WERI-Rb-1 (cell line): ENCODE results near the gene GAGE13.
"Not testable (repeated sequence)": the region's sequence is repeated elsewhere in the genome, so short reads cannot be mapped to it uniquely, and the experiment has no call there.

Experiments used
- DNase-seq: peaks from one replicate; pipeline ENCODE4 v3.0.0-alpha.2; 2020
- H3K27ac ChIP-seq: fragments of 250-450 bp; sonication (Bioruptor Pico); 2 replicates; pipeline ENCODE4 v1.5.1; 2020; ENCODE audit warnings: mild to moderate bottlenecking, moderate library complexity
- H3K27me3 ChIP-seq: fragments of 250-450 bp; sonication (Bioruptor Pico); 2 replicates; pipeline ENCODE4 v1.5.1; 2021; ENCODE audit warnings: mild to moderate bottlenecking, low read depth, moderate library complexity; ENCODE audit not compliant: insufficient read depth, severe bottlenecking
- H3K36me3 ChIP-seq: fragments of 250-450 bp; sonication (Bioruptor Pico); 2 replicates; pipeline ENCODE4 v1.5.1; 2020; ENCODE audit warnings: mild to moderate bottlenecking, moderate library complexity
- H3K4me3 ChIP-seq: 2 replicates; pipeline ENCODE4 v1.5.1; 2011; ENCODE audit warnings: low read depth, mild to moderate bottlenecking, control low read depth, low read length
- H3K9me3 ChIP-seq: fragments of 250-450 bp; sonication (Bioruptor Pico); 2 replicates; pipeline ENCODE4 v1.5.1; 2021; ENCODE audit warnings: mild to moderate bottlenecking, moderate library complexity; ENCODE audit not compliant: severe bottlenecking
- CTCF ChIP-seq: IDR thresholded peaks from 2 replicates; pipeline ENCODE4 v1.5.1; 2011; ENCODE audit warnings: low read depth, mild to moderate bottlenecking, control low read depth, inconsistent platforms, low read length

The GAGE13 gene

GRCh38 chrX:49308604-49309269 is 22.6 kb upstream of the GAGE13 start:
- Histone ChIP-seq H3K4me3 (no peak overlapping the region), H3K27me3 (peaks cover 71% of the 10 kb centered on the region)

GRCh38 chrX:49309401-49309981 is 21.9 kb upstream of the GAGE13 start:
- H3K9me3 ChIP-seq, result no peaks in the 10 kb centered on the region
- H3K27me3 ChIP-seq, result peaks cover 67% of the 10 kb centered on the region
- DNase-seq, result no peak
- H3K36me3 ChIP-seq, result no peaks in the 10 kb centered on the region
- no peak overlapping the region for H3K27ac ChIP-seq
- no peak overlapping the region for H3K4me3 ChIP-seq
- TF ChIP-seq CTCF, result no peak

More at GRCh38 chrX:49308604-49309269, 22.6 kb upstream of the GAGE13 start:
- Histone ChIP-seq H3K36me3 (no peaks in the 10 kb centered on the region), H3K9me3 (no peaks in the 10 kb centered on the region), H3K27ac (no peak overlapping the region)
- no peak for TF ChIP-seq CTCF
- DNase-seq, result no peak

- Histone ChIP-seq H3K27ac (no peak overlapping the region), H3K4me3 (no peak overlapping the region), H3K9me3 (no peaks in the 10 kb centered on the region), H3K27me3 (peaks cover 68% of the 10 kb centered on the region), H3K36me3 (no peaks in the 10 kb centered on the region)
- TF ChIP-seq CTCF, result no peak
- no peak for DNase-seq
Measured at GRCh38 chrX:49310371-49310770, 21.0 kb upstream of the GAGE13 start.

- Histone ChIP-seq H3K27ac (no peak overlapping the region), H3K36me3 (no peaks in the 10 kb centered on the region), H3K27me3 (peaks cover 75% of the 10 kb centered on the region), H3K9me3 (no peaks in the 10 kb centered on the region), H3K4me3 (no peak overlapping the region)
- TF ChIP-seq CTCF, result no peak
- no peak for DNase-seq
Measured at GRCh38 chrX:49312176-49312575, 19.2 kb upstream of the GAGE13 start.

- H3K27me3 ChIP-seq, result peaks cover 42% of the 10 kb centered on the region
- H3K36me3 ChIP-seq, result no peaks in the 10 kb centered on the region
- no peak for TF ChIP-seq CTCF
- no peak overlapping the region for H3K27ac ChIP-seq
- H3K4me3 ChIP-seq, result no peak overlapping the region
- no peak for DNase-seq
- H3K9me3 ChIP-seq, result no peaks in the 10 kb centered on the region
Measured at GRCh38 chrX:49316085-49316484, 15.3 kb upstream of the GAGE13 start.

GRCh38 chrX:49321737-49322136 is 9.6 kb upstream of the GAGE13 start, which contains the start of gene GAGE12J:
Gene GAGE12J, plus strand, starts transcription at chrX:49322037. Its CDS starts 1,157 bp downstream, at chrX:49323194.
- H3K27me3 ChIP-seq, H3K4me3 ChIP-seq, DNase-seq: not testable (repeated sequence)

GRCh38 chrX:49322266-49322665 is 9.1 kb upstream of the GAGE13 start:
- H3K36me3 ChIP-seq, H3K4me3 ChIP-seq, H3K9me3 ChIP-seq, H3K27me3 ChIP-seq, H3K27ac ChIP-seq, DNase-seq: not testable (repeated sequence)

More at GRCh38 chrX:49321737-49322136, 9.6 kb upstream of the GAGE13 start, which contains the start of gene GAGE12J:
- H3K36me3 ChIP-seq, H3K27ac ChIP-seq, H3K9me3 ChIP-seq: not testable (repeated sequence)

- H3K9me3 ChIP-seq, H3K36me3 ChIP-seq, H3K4me3 ChIP-seq, H3K27ac ChIP-seq, H3K27me3 ChIP-seq, DNase-seq: not testable (repeated sequence)
Measured at GRCh38 chrX:49323735-49324134, 7.6 kb upstream of the GAGE13 start.

- H3K27ac ChIP-seq, H3K9me3 ChIP-seq, H3K36me3 ChIP-seq, H3K4me3 ChIP-seq, DNase-seq, H3K27me3 ChIP-seq: not testable (repeated sequence)
Measured at GRCh38 chrX:49330421-49330820, 961 bp upstream of the GAGE13 start.

GRCh38 chrX:49331841-49332240 is 459 bp downstream of the GAGE13 start:
- H3K27ac ChIP-seq, H3K9me3 ChIP-seq, H3K36me3 ChIP-seq, H3K27me3 ChIP-seq, H3K4me3 ChIP-seq, DNase-seq: not testable (repeated sequence)
